Endothelial cell of umbilical vein (primary cell): ENCODE measurements around the gene PTF1A. TPM values are rescaled to one million over a fixed set of nuclear protein-coding genes. Genes with fewer than 3 reads are reported as not detected.

ENCODE experiments used
- polyA plus RNA-seq, 4 experiments: library from polyadenylated mRNA; depleted of rRNA in 3 of 4; stranded (reverse) in 3 of 4; unstranded in 1 of 4; fragments of >200 nt; gene quantifications; 2 replicates each; pipeline versions ENCODE4 v1.2.1 to v1.2.3, GENCODE V29; 2011 to 2012; ENCODE audit warnings: missing spikeins in 1 of 4
- small RNA-seq: library from RNA; depleted of rRNA; stranded (forward); fragments of <200 nt; gene quantifications from one replicate; pipeline ENCODE3, GENCODE V24; 2012; ENCODE audit warnings: low replicate concordance, low read depth; ENCODE audit not compliant: insufficient read depth, insufficient read length
- total RNA-seq: library from RNA; stranded (reverse); gene quantifications from 2 replicates; pipeline ENCODE4 v1.2.3, GENCODE V29; 2021

PTF1A gene
- total and polyA plus RNA-seq, 2 donors (not counting 3 experiments of a cell fraction or from before 2014, with no cell fraction given): not detected

Small RNAs within 50 kb of the gene (small RNA-seq; reads per million reads assigned to genes)
- not detected for gene RF00561

Other genes with a start within 250 kb of the PTF1A start
- 16.2 and 19.4 TPM in 2 replicates for gene MSRB2, start 96.7 kb upstream of the PTF1A start, total RNA-seq
- 19.6 and 20.6 TPM in 2 replicates for gene MSRB2, start 96.7 kb upstream of the PTF1A start, polyA plus RNA-seq
- not detected in 2 replicates for gene C10orf67, start 152.5 kb downstream of the PTF1A start, total RNA-seq
- not detected in 2 replicates for gene C10orf67, start 152.5 kb downstream of the PTF1A start, polyA plus RNA-seq
- gene OTUD1, start 246.8 kb downstream of the PTF1A start, total RNA-seq: 4.8 and 6.0 TPM in 2 replicates
- 1.3 and 2.2 TPM in 2 replicates for gene OTUD1, start 246.8 kb downstream of the PTF1A start, polyA plus RNA-seq